Activated CD4-positive, alpha-beta T cell treated with anti-CD3 and anti-CD28 coated beads, Interleukin-10, Interleukin-2, amounts not matched to agents 100 ng/mL and 50 ng/mL, durations not matched to agents 16 hours and 8 hours (primary cell): ENCODE results near the gene CPA1.

Experiments
- DNase-seq: peaks from one replicate; pipeline ENCODE4 v3.0.0-alpha.2; 2020

CPA1 gene

DNA sequence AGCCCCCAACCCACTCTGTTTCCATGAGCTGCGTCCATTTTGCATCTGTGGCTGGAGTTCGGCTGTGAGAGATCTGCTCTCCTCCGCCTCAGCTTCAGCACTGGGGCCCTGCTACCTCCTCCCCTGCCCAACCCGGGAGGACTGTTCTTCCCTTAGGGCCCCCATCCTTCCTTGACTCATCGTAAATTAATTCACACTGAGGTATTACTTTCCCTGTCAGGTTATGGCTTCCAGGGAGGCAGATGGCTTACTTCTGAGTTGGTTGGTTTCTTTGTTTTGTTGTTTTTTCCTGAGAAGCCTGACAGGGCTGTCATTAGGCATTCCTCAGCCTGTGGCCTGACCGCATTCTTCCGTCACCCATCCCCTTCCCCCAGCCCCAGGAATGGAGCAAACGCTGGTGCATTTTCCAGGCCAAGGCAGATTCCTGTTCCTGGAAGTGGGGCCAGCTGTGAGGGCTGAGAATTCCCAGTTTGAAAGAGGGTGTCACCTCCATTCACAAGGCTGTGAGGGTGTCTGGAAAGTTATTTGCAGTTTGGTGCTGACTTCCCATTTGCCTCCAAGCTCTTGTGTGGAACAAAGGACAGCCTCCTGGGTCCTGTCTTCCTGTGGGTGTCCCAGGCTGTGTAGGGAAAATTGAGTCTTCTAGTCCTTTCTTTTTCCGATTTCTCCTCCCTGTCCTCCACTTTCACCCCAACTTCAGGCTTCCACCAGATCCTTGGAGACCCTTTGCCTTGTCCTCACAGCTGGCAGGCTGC lies 24.0 kb upstream of the CPA1 start:
- DNase-seq = no peak

DNA sequence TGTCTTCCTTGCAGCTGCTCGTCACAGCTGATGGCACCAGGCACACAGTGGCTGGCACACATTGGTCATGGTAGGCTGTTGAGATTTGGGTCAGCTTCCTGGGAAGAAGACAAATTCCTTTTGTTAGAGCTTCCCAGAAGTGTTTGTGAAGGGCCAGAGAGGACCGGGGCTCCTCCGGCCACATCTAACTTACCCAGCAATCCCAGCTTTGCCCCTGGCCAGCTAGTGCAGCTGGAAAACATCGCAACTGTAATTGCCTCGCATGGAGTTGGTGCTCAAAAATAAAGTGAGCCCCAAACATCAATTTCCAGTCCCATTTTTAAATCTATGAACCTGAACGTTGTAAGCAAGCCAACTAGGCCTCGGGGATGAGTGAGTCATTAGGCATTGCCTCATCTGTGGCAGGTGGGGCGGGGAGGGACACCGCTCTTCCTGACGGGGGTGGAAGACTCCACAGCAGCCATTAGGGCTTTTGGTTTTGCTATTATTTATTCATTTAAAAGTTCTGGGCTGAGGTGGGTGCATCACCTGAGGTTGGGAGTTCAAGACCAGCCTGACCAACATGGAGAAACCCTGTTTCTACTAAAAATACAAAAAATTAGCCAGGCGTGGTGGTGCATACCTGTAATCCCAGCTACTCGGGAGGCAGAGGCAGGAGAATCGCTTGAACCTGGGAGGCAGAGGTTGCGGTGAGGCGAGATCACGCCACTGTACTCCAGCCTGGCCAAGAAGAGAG lies 23.2 kb upstream of the CPA1 start:
- DNase-seq = no peak

GRCh38 chr7:130358471-130358870 lies 21.8 kb upstream of the CPA1 start:
- no peak for DNase-seq

DNA sequence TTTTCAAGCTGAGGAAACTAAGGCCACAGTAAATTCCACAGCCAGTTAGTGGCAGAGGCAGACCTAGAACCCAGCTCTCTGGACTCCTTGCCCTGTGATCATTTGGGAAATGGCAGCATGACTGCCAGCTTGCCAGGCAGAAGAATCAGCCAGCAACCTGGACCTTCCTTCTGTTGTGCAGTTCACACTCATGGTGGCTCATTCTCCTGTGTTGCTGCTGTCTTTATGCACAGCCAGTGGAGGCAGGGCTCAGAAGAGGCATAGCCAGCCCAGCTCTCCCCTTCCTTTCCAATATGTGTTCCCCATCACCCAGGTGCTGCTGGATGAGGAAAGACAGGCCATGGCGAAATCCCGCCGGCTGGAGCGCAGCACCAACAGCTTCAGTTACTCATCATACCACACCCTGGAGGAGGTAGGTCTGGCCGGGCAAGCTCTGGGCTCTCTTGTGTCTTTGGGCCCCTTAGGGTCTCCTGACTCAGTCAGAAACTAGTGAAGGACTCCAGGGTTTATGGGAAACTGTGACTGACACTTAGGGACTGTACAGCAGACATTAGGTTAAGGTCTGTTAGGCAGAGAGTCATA lies 20.9 kb upstream of the CPA1 start:
- DNase-seq = no peak

- no peak for DNase-seq
Measured at GRCh38 chr7:130360518-130360917, 19.8 kb upstream of the CPA1 start.

DNA sequence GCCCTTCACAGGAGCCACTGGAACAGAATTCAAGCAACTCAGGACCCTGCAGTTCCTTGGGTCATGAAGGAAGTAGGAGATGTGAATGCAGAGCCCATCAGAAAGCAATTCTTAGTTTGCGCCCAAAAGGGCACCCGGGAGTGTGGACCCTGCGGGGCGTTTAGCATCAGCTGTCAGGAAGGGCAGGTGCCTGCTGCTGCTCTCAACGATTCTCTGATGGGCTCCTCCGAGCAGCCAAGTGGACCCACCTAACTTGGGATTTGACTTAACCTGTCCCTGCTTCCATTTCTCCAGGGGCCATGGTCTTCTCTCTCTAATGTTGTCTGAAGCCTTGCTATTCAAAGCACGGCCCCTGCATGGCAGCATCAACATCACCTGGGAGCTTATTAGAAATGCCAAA lies 18.6 kb upstream of the CPA1 start:
- DNase-seq = no peak

DNA sequence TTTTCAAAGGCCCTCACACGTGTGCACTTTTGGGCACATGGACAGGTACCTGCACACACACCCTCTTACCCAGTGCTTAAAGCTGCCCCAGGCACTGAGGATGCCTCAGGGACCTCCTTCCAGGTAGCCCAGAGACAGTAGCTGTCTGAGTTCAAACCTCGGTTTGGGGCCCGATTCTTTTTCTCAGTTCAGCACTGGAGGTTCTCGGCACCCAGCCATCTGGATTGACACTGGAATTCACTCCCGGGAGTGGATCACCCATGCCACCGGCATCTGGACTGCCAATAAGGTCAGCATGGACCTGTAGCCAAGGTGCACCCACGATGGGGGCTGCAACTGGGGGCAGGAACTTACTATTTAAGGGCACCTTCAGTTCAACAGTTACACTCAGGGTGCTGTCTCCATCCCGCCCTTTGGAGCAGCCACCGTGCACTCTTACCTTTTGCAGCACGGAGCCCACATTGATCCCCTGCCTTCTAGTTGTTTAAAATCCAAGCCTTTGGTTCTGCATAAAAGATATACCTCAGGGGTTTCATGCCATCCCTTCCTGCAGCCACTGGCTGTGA lies 18.0 kb upstream of the CPA1 start:
- no peak for DNase-seq

GRCh38 chr7:130363026-130363847 lies 17.1 kb upstream of the CPA1 start:
- peak; percentile 80 for DNase-seq

DNA sequence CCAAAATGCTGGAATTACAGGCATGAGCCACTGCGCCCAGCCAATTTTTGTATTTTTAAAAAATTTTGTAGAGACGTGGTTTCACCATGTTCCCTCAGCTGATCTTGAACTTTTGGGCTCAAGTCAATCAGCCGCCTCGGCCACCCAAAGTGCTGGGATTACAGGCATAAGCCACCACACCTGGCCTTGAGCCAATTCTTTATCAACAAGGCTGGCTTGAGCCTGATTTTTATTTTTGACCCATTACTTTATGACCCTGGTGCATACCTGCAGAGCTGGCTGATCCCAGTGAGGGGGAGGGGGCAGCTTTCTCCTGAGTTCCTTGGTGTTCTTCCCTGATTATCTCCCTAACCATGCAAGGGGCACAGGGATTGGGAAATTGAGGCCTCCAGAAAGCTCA lies 15.8 kb upstream of the CPA1 start:
- no peak for DNase-seq

DNA sequence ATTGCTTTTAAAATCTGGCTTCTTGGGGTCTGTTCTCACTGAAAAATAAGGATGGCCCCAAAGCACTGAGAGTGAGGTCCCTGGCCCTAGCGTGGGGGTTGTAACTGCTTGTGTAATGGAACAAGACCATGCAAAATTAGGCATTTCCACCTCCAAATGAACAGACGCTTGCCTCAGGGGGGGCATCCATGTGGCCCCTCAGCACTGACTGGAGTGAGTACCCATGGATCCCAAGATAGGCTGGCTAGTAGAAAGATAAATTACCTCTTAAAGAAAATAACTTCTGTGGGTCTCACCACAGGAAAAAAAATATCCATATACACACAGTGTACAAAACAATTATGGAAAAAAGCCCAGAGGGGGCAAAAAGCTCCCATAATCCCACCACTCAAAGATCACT lies 15.2 kb upstream of the CPA1 start:
- DNase-seq = no peak

DNA sequence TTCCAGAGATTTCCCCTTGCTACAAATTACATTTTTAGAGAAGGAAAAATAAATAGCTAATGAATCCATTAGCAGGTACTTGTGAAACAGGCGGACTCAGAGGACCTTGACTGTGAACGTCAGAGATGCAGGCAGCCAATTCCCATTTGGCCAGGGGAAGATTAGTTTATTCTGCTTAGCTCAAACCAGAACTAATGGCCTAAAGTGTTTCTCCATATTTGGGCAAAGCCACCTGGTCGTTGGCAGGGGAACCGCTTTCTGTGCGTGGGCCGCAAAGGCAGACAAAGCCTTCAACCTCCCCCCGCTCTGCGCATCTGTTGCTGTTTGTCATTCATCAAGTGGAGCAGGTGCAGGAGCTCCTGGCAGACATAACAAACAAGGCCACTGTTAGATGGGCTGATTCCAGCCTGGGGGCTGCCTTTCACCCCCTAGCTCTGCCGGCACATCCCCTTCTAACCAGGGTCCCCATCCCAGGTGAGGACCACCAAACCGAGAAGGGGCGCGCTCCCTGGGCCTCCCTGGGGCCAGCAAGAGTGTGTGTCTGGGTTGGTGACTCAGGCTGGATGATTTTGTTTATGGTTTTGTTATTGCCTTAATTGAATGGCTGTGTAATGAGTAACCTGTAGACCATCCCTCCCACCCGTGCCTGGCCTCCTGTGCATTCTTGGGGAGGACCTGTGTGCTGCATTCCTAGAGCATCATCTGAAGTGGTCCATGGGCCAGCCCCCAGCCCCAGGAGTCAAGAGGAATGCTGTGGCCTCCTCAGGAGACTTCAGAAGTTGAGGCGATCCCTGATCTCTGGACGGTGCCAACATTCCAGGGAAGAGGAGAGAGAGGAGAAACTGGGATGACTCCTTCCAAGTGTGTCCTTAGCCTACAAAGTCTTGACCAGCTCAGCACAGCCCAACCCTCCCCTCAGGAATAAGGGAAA lies 14.5 kb upstream of the CPA1 start:
- no peak for DNase-seq

DNA sequence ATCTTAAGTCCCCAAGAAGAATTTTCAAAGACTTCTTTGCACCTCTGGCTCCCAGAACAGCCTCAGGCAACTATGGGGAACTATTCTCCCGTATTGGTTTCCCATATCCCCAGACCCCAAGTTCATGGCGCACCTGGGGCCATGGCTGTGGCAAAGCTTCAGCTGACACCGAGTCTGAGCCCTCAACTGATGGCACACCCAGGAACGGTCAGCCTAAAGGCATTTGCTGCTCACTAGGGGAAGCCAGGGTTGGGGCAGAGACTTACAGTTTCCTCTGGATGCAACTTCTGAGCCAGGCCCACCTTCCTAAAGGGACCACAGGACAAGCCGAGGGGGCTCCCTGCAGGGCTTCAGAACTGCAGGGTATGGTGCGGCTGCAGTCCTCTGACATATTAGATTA lies 13.7 kb upstream of the CPA1 start:
- no peak for DNase-seq

DNA sequence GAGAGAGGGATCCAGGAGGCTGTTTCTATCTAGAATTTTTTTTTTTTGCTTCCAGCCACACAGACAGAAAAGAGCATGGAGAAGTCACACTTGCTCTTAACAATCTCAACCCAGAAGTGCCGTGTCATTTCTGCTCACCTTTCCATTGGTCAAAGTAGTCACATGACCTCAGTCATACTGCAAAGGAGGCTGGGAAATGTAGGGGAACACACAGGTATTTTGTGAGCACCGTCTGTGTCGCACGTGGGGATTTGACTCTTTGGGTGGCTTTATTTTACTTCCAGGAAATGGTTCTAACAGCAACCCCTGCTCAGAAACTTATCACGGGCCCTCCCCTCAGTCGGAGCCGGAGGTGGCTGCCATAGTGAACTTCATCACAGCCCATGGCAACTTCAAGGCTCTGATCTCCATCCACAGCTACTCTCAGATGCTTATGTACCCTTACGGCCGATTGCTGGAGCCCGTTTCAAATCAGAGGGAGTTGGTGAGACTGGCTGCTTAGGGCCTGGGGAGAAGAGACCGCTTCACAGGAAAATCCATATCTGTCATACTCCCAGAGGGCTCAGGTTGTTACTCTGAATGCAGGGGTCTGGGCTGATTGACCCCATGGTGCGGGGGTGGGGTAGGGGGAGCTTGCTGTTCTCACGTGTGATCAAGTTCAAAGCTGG lies 13.1 kb upstream of the CPA1 start:
- DNase-seq = no peak

GRCh38 chr7:130367836-130368746 lies 12.2 kb upstream of the CPA1 start:
- no peak for DNase-seq

DNA sequence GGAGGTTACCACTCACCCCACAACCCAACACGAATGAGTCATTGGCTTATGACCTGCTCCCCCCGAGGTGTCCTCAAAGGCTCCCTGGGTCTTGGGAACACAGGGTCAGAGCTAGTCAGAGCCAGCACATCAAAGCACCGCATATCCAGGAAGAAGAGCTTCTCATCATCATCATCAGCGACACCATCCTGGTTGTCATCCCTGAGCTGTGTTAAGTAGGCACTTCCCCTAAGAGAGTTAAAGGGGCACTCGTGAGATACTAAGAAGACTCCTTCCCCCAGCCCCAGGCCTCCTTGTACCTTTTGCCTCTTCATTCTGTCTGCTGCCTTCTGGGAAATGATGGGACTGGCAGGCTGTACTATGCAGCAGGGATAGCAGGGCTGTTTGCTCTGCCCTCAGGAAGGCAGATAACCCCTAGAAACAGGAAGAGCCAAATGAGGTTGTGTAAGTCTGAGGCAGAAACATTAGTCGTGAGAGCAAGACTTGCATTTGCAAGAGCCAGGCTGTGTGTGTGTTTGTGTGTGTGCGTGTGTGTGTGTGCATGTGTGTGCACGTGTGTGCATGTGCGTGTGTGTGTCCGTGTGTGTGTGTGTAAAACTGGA lies 11.1 kb upstream of the CPA1 start:
- no peak for DNase-seq

DNA sequence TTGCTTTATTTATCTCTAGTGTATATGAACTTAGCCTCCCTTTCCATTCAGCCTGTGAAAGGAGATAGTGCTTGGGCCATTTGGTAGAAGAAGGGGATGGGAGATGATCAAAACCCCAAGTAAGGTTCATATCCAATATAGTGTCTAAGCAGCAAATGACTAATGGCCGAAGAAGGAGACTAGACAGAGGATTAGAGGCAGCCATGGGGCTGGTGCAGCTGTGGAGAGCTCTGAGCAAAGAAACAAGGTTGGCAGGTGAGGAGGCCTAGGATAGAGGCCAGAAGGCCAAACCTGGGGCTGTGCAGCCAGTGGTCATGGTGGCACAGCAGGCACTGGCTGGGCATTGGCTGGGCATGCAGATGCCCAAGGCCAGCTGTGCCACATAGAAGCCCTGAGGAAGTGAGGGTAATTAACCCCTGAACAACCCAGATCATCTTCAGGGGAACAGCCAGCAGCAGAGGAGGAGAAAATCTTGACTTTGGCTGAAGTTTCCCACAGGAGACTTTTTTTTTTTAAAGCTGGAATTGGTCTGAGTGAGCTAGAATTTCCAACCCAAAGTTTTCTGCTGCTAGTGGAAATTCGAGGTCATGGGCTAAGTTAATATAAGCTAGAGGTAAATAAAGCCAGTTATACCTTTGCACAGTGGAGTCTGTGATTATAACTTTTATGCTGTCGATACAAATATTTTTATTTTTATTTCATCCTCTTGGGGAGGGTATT lies 10.3 kb upstream of the CPA1 start:
- DNase-seq = no peak

- DNase-seq = no peak
Measured at GRCh38 chr7:130371046-130371445, 9.2 kb upstream of the CPA1 start.

GRCh38 chr7:130372402-130373165 lies 7.7 kb upstream of the CPA1 start:
- no peak for DNase-seq
